MM.1S (cell line): ENCODE measurements around the gene MGAT1.

ENCODE experiments used
- DNase-seq: peaks from one replicate; pipeline ENCODE4 v3.0.0-alpha.2; 2015
- H2AFZ ChIP-seq: fragments of 300-600 bp; sonication (generic); 2 replicates; pipeline ENCODE4 v1.6.0; 2016; ENCODE audit warnings: antibody characterized with exemption, low read length
- H3F3A ChIP-seq: fragments of 300-600 bp; sonication (generic); 2 replicates; pipeline ENCODE4 v1.6.1; 2016; ENCODE audit warnings: mild to moderate bottlenecking, antibody characterized with exemption, low read length, moderate library complexity, mixed read lengths; ENCODE audit not compliant: insufficient read depth
- H3K27ac ChIP-seq: fragments of 300-600 bp; sonication (generic); 2 replicates; pipeline ENCODE4 v1.5.1; 2016; ENCODE audit warnings: mild to moderate bottlenecking, low read length
- H3K27me3 ChIP-seq: fragments of 300-600 bp; sonication (generic); replicated peaks from 2 replicates; pipeline ENCODE4 v1.6.0; 2016; ENCODE audit warnings: low read length; ENCODE audit not compliant: insufficient read depth
- H3K36me3 ChIP-seq: fragments of 300-600 bp; sonication (generic); replicated peaks from 2 replicates; pipeline ENCODE4 v1.6.1; 2016; ENCODE audit warnings: mild to moderate bottlenecking, low read length, mixed read lengths; ENCODE audit not compliant: insufficient read depth
- H3K4me1 ChIP-seq: fragments of 300-600 bp; sonication (generic); 2 replicates; pipeline ENCODE4 v1.6.1; 2016; ENCODE audit warnings: low read length, mixed read lengths
- H3K4me2 ChIP-seq: fragments of 300-600 bp; sonication (generic); 2 replicates; pipeline ENCODE4 v1.6.0; 2016; ENCODE audit warnings: low read depth, low read length
- H3K4me3 ChIP-seq: fragments of 300-600 bp; sonication (generic); 2 replicates; pipeline ENCODE4 v1.5.1; 2016; ENCODE audit warnings: low read length, mixed read lengths
- H3K79me2 ChIP-seq: fragments of 300-600 bp; sonication (generic); 2 replicates; pipeline ENCODE4 v1.6.1; 2016; ENCODE audit warnings: mixed run types, low read length, mixed read lengths
- H3K9ac ChIP-seq: fragments of 300-600 bp; sonication (generic); 2 replicates; pipeline ENCODE4 v1.6.1; 2016; ENCODE audit warnings: low read length, mixed read lengths
- H3K9me2 ChIP-seq: fragments of 300-600 bp; sonication (generic); replicated peaks from 2 replicates; pipeline ENCODE4 v1.6.1; 2016; ENCODE audit warnings: mild to moderate bottlenecking, low read length, mixed read lengths; ENCODE audit not compliant: insufficient read depth
- H3K9me3 ChIP-seq: fragments of 300-600 bp; sonication (generic); replicated peaks from 2 replicates; pipeline ENCODE4 v1.6.1; 2016; ENCODE audit warnings: mild to moderate bottlenecking, low read length, mixed read lengths; ENCODE audit not compliant: insufficient read depth
- H4K20me1 ChIP-seq: fragments of 300-600 bp; sonication (generic); 2 replicates; pipeline ENCODE4 v1.6.1; 2016; ENCODE audit warnings: mild to moderate bottlenecking, low read length, moderate library complexity, mixed read lengths; ENCODE audit not compliant: insufficient read depth
- EZH2 ChIP-seq: fragments of 300-600 bp; sonication (generic); optimal IDR thresholded peaks from 2 replicates; pipeline ENCODE3; 2017; ENCODE audit warnings: low read depth, mild to moderate bottlenecking, antibody characterized with exemption, low read length, mixed read lengths
- EZH2phosphoT487 ChIP-seq: fragments of 300-600 bp; sonication (generic); IDR thresholded peaks from 2 replicates; pipeline ENCODE4 v1.6.1; 2018; ENCODE audit warnings: antibody characterized with exemption, low read length
- TF ChIP-seq, protein P1 (sequence below): fragments of 300-600 bp; sonication (generic); IDR thresholded peaks from 2 replicates; pipeline ENCODE4 v1.5.1; 2016; ENCODE audit warnings: antibody characterized with exemption, low read length, mixed read lengths

The MGAT1 gene

DNA sequence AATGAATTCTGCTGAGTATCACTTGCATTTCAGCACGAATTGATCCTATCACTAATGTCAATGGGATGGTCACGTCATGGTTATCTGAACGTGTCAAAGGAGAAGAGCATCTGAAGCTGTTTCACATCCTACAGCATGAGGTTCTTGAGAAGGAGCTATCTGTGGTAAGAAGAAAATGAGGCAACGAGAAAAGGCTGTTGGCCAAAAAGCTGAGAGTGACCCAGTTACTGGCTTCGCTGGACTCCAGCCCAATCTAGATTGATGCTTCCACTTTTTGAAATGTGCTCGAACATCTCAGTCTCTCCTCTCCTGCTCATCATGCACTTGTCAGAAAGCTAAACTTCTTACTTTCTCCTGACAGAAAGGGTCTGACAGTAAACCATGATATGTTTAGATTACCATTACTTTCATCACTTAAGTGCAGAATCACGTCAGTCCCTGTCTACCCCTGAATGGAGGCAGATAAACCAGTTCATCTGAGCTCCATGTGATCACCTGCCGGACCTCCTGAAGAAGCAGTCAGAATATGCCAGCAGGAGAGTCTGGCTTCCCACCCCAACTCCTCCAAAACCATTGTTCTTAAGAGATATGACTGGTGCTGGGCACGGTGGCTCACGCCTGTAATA, 22.5 kb downstream of the MGAT1 start:
- Histone ChIP-seq H3K9me3 (no peaks in the 10 kb centered on the region), H3K4me3 (no peak overlapping the region), H3F3A (0 out of 2 replicates have a peak, but pooled peaks cover 3% of the 10 kb centered on the region), H3K4me2 (no peak overlapping the region), H3K27ac (no peak overlapping the region), H2AFZ (no peak overlapping the region), H3K79me2 (no peaks in the 10 kb centered on the region), H3K4me1 (no peaks in the 10 kb centered on the region), H3K27me3 (no peaks in the 10 kb centered on the region), H3K36me3 (no peaks in the 10 kb centered on the region), H3K9ac (no peak overlapping the region), H4K20me1 (no peaks in the 10 kb centered on the region), H3K9me2 (no peaks in the 10 kb centered on the region)
- no peak for DNase-seq
- no peak for TF ChIP-seq EZH2
- TF ChIP-seq EZH2phosphoT487 = no peak
- TF ChIP-seq, protein P1, sequence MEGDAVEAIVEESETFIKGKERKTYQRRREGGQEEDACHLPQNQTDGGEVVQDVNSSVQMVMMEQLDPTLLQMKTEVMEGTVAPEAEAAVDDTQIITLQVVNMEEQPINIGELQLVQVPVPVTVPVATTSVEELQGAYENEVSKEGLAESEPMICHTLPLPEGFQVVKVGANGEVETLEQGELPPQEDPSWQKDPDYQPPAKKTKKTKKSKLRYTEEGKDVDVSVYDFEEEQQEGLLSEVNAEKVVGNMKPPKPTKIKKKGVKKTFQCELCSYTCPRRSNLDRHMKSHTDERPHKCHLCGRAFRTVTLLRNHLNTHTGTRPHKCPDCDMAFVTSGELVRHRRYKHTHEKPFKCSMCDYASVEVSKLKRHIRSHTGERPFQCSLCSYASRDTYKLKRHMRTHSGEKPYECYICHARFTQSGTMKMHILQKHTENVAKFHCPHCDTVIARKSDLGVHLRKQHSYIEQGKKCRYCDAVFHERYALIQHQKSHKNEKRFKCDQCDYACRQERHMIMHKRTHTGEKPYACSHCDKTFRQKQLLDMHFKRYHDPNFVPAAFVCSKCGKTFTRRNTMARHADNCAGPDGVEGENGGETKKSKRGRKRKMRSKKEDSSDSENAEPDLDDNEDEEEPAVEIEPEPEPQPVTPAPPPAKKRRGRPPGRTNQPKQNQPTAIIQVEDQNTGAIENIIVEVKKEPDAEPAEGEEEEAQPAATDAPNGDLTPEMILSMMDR = no peak

- Histone ChIP-seq H3F3A (no peaks in the 10 kb centered on the region), H2AFZ (no peak overlapping the region), H3K36me3 (no peaks in the 10 kb centered on the region), H3K4me1 (no peaks in the 10 kb centered on the region), H3K9ac (no peak overlapping the region), H3K27me3 (no peaks in the 10 kb centered on the region), H3K4me2 (no peak overlapping the region), H4K20me1 (no peaks in the 10 kb centered on the region), H3K27ac (no peak overlapping the region), H3K9me2 (no peaks in the 10 kb centered on the region), H3K79me2 (no peaks in the 10 kb centered on the region), H3K4me3 (no peak overlapping the region), H3K9me3 (no peaks in the 10 kb centered on the region)
- DNase-seq = no peak
- TF ChIP-seq EZH2phosphoT487 (no peak), EZH2 (no peak)
- TF ChIP-seq, protein P1 = no peak
Measured at GRCh38 chr5:180777475-180777874, 25.1 kb downstream of the MGAT1 start.

DNA sequence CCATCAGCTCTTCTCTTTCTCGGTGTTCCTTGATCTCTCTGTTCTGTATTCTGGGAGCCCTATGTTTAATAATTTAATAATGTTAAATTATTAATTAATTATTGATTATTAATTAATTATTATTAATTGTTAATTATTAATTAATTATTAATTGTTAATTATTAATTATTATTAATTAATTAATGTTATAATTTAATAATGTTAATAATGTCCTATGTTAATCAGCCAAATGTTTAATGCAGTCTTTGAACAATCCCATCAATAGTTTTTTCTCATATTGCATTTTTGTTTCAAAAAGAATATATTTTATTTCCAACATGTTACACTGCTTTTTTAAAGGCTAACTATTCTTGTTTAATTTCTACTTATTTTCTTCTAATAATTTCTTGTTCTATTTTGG, 26.2 kb downstream of the MGAT1 start:
- no peak for DNase-seq
- no peaks in the 10 kb centered on the region for H3K79me2 ChIP-seq
- H3K9me2 ChIP-seq = no peaks in the 10 kb centered on the region
- no peaks in the 10 kb centered on the region for H3K9me3 ChIP-seq
- TF ChIP-seq EZH2phosphoT487 (no peak), EZH2 (no peak)
- TF ChIP-seq, protein P1 = no peak
- H2AFZ ChIP-seq = no peak overlapping the region
- H3K36me3 ChIP-seq = no peaks in the 10 kb centered on the region
- H3K4me3 ChIP-seq = no peak overlapping the region
- no peaks in the 10 kb centered on the region for H3K4me1 ChIP-seq
- no peak overlapping the region for H3K4me2 ChIP-seq
- H3K27ac ChIP-seq = no peak overlapping the region
- no peaks in the 10 kb centered on the region for H4K20me1 ChIP-seq
- no peaks in the 10 kb centered on the region for H3F3A ChIP-seq
- H3K27me3 ChIP-seq = no peaks in the 10 kb centered on the region
- H3K9ac ChIP-seq = no peak overlapping the region
